HUES64 (cell line): ENCODE results near the gene ETV2.

Source experiments
- H3K27ac ChIP-seq: 2 replicates; pipeline ENCODE4 v1.7.0; 2013; ENCODE audit warnings: low read depth, low read length, inconsistent platforms
- H3K27me3 ChIP-seq: 2 replicates; pipeline ENCODE4 v1.6.1; 2013; ENCODE audit warnings: mild to moderate bottlenecking, low read length; ENCODE audit not compliant: insufficient read depth
- H3K36me3 ChIP-seq: 2 replicates; pipeline ENCODE4 v1.6.1; 2013; ENCODE audit warnings: mild to moderate bottlenecking, low read length; ENCODE audit not compliant: insufficient read depth
- H3K4me1 ChIP-seq: 2 replicates; pipeline ENCODE4 v1.6.1; 2013; ENCODE audit warnings: mild to moderate bottlenecking, low read length, moderate library complexity; ENCODE audit not compliant: insufficient read depth
- H3K4me3 ChIP-seq: 2 replicates; pipeline ENCODE4 v1.5.1; 2013; ENCODE audit warnings: mild to moderate bottlenecking, low read length, moderate library complexity
- H3K9ac ChIP-seq: 2 replicates; pipeline ENCODE4 v1.6.1; 2013; ENCODE audit warnings: mild to moderate bottlenecking, low read depth, low read length
- H3K9me3 ChIP-seq: 2 replicates; pipeline ENCODE4 v1.6.1; 2013; ENCODE audit warnings: low read depth, low read length; ENCODE audit not compliant: insufficient read depth
- WGBS: fragments of 150-250, 120-280 bp; methylation state at CpG from one replicate; pipeline ENCODE4 v1.1.7; 2013; ENCODE audit warnings: missing lambda C conversion rate; 5-methylcytosine and 5-hydroxymethylcytosine counted together

Gene ETV2

DNA sequence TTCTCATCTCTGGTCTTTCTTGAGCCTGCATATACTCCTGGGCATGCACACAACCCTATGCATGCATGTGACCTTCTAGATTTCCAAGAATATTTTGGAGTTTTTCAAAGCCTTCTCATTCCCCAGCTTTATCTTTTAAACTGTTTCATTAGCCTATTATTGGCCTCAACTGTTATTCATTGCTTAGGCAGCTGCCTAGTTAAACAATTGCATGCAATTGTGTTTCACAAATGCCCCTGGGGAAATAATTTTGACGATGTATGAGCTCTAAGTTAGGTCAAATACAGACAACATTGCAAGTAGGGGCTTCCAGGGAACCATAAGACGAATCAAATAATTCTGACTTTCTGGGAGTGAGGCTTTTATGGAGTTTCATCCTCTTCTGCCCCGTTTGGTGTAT is 22.4 kb downstream of the ETV2 start:
- Histone ChIP-seq H3K4me3 (no peak overlapping the region), H3K27me3 (no peaks in the 10 kb centered on the region), H3K9me3 (no peaks in the 10 kb centered on the region), H3K4me1 (no peaks in the 10 kb centered on the region), H3K9ac (no peak overlapping the region), H3K36me3 (peaks cover 2% of the 10 kb centered on the region; the same call in 1 of the 2 replicates), H3K27ac (no peak overlapping the region)
- WGBS: 75% methylated on average over 3 of the region's 3 CpGs

DNA sequence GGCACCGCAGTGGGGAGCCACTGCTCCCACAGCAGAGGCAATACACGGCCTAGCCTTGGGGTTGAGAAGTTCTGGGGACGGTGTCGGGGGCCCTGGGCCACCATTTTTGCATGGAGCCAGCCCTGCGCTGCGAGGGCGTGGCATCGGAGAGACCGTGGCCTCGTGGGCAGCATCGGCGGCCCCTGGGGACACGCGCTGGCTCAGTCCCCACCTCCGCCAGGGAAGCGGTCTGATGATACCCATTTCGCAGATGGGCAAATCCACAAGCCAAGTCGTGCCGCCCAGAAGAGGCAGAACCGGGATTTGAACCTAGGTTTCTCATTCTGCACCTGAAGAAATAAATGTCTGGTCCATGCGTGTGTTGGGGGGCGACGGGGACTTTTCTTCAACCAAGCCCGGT is 23.6 kb downstream of the ETV2 start:
- Histone ChIP-seq H3K27ac (no peak overlapping the region), H3K36me3 (no peaks in the 10 kb centered on the region), H3K4me1 (no peaks in the 10 kb centered on the region), H3K27me3 (no peaks in the 10 kb centered on the region), H3K9ac (no peak overlapping the region), H3K9me3 (no peaks in the 10 kb centered on the region), H3K4me3 (no peak overlapping the region)
- 93% methylated on average over 24 of the region's 24 CpGs for WGBS

DNA sequence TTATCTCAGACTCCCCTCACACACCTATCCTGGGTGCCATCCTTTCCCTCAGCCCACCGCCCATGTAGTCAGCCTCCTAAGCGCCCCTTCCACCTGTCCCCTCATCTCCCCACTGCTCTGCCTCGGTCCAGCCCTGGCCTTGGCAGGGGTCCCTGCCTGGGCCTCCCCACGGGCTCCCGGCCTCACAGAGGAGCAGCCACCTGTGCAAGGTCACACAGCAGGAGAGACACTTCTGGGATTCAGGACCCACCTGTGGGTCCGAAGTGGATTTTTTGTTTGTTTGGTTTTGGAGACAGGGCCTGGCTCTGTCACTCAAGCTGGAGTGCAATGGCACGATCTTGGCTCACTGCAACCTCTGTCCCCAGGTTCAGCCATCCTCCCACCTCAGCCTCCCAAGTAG is 24.1 kb downstream of the ETV2 start:
- H3K36me3 ChIP-seq: no peaks in the 10 kb centered on the region
- H3K4me3 ChIP-seq: no peak overlapping the region
- no peak overlapping the region for H3K9ac ChIP-seq
- 90% methylated on average over 7 of the region's 7 CpGs for WGBS
- no peaks in the 10 kb centered on the region for H3K9me3 ChIP-seq
- no peak overlapping the region for H3K27ac ChIP-seq
- no peaks in the 10 kb centered on the region for H3K27me3 ChIP-seq
- H3K4me1 ChIP-seq: no peaks in the 10 kb centered on the region

DNA sequence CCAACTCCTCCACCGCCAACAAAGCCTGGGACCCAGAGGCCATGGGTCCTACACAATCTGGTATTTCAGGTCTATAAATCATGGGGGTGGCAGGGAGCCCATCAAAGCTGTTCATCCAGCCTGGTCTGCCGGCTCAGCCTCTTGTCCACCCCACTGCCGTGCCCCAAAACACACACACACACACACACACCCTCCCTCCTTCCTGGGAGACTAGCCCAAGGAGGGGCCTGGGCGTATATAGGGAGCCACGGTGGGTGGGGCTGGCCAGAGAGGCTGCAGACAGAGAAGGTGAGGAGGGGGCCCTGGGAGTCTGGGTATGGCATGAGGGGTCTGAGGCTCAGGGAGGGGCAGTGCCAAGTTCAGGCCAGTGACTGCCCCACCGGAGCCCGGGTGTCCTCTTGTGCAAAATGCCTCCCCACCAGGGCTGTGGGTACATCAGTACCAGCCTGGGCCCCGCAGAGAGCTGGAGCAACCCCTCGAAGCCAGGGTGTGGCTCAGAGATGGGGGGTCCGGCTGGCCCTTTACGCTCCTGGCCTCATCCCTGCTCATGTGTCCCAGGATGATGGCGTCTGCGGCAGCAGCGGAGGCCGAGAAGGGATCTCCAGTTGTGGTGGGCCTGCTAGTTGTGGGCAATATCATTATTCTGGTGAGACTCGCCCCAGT is 24.8 kb downstream of the ETV2 start, which contains the start of gene UPK1A:
UPK1A (plus strand) TSS at position 267 of the 663 bp plus-strand sequence; CDS start at position 563, 296 bp downstream.
- Histone ChIP-seq H3K4me1 (no peaks in the 10 kb centered on the region), H3K27ac (no peak within 1 kb of the TSS), H3K27me3 (no peaks in the 10 kb centered on the region), H3K9ac (no peak within 1 kb of the TSS), H3K36me3 (no peaks in the 10 kb centered on the region), H3K9me3 (no peaks in the 10 kb centered on the region), H3K4me3 (no peak within 1 kb of the TSS)
- WGBS: 89% methylated on average over 16 of the region's 16 CpGs

DNA sequence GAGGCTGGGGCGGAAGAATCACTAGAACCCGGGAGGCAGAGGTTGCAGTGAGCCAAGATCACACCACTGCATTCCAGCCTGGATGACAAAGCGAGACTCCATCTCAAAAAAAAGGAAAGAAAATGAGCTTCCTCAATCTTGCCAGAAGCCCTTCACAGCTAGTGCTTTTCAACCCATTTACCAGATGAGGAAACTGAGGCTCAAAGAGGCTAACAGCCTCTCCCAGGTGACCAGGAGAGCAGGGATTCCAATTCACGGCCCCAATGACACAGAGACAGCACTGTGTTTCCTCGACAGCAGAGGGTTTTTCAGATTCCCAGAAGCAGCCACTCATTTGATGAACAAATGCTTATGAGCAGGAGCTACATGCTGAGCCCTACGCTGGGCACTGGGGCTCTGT is 28.0 kb downstream of the ETV2 start:
- Histone ChIP-seq H3K27me3 (peaks cover 9% of the 10 kb centered on the region; the same call in 1 of the 2 replicates), H3K27ac (no peak overlapping the region), H3K36me3 (no peaks in the 10 kb centered on the region), H3K9me3 (no peaks in the 10 kb centered on the region), H3K4me1 (no peaks in the 10 kb centered on the region), H3K4me3 (no peak overlapping the region), H3K9ac (no peak overlapping the region)
- 72% methylated on average over 6 of the region's 6 CpGs for WGBS

DNA sequence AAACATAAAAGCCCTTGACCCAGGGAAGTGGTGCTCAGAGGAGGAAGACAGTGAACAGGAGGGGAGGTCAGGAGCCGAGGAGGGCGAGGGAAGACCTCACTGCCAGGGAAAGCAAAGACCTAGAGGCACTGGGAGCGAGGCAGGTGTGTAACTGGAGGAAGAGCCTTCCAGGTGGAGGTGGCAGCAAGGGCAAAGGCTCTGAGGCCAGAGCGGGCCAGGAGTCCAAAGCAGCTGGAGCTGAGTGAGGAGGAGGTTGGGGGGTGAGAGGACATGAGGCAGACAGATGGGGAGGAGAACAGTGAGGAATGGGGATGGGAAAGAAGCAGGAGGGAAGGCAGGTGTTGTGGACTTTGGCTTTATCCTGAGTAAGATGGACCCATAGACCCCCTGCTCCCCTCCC is 28.4 kb downstream of the ETV2 start:
- H3K9ac ChIP-seq: no peak overlapping the region
- H3K36me3 ChIP-seq: no peaks in the 10 kb centered on the region
- no peak overlapping the region for H3K4me3 ChIP-seq
- no peaks in the 10 kb centered on the region for H3K4me1 ChIP-seq
- H3K9me3 ChIP-seq: no peaks in the 10 kb centered on the region
- WGBS: 68% methylated on average over 4 of the region's 4 CpGs
- H3K27me3 ChIP-seq: peaks cover 9% of the 10 kb centered on the region; the same call in 1 of the 2 replicates
- no peak overlapping the region for H3K27ac ChIP-seq

DNA sequence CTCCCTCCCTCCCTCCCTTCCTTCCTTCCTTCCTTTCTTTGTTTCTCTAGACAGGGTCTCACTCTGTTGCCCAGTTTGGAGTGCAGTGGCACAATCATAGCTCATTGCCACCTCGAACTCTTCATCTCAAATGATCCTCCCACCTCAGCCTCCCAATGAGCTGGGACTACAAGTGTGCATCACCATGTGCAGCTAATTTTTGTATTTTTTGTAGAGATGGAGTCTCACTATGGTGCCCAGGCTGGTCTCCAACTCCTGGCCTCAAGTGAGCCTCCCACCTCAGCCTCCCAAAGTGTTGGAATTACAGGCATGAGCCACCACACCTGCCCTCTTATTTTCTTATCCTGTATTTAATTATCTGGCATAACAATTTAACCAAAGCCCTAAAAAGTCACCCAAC is 29.1 kb downstream of the ETV2 start:
- Histone ChIP-seq H3K9ac (no peak overlapping the region), H3K27ac (no peak overlapping the region), H3K27me3 (peaks cover 9% of the 10 kb centered on the region; the same call in 1 of the 2 replicates), H3K9me3 (no peaks in the 10 kb centered on the region), H3K4me3 (no peak overlapping the region), H3K36me3 (no peaks in the 10 kb centered on the region), H3K4me1 (no peaks in the 10 kb centered on the region)
- WGBS: 82% methylated on average over 1 of the region's 1 CpG

DNA sequence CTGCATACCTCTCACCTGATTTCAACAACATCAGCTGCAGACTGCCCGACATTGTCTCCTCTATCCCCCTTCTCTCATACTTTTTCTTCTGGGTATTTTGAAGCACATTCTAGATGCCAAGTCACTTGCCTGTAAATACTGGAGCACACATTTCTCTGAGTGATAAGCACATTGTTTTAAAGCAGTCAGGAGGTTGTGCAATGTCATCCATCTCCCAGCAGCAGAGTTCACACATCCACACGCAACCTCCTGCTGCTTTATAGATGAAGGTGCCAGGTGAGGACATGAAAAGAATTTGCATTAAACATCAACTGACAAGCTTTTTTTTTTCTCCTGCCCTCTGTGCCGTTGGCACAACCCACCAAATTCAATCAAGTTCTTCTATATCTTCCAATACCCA is 30.3 kb downstream of the ETV2 start:
- no peaks in the 10 kb centered on the region for H3K4me1 ChIP-seq
- WGBS: 81% methylated on average over 3 of the region's 3 CpGs
- H3K9me3 ChIP-seq: no peaks in the 10 kb centered on the region
- H3K4me3 ChIP-seq: no peak overlapping the region
- H3K9ac ChIP-seq: no peak overlapping the region
- H3K27ac ChIP-seq: no peak overlapping the region
- H3K27me3 ChIP-seq: peaks cover 9% of the 10 kb centered on the region; the same call in 1 of the 2 replicates
- no peaks in the 10 kb centered on the region for H3K36me3 ChIP-seq

DNA sequence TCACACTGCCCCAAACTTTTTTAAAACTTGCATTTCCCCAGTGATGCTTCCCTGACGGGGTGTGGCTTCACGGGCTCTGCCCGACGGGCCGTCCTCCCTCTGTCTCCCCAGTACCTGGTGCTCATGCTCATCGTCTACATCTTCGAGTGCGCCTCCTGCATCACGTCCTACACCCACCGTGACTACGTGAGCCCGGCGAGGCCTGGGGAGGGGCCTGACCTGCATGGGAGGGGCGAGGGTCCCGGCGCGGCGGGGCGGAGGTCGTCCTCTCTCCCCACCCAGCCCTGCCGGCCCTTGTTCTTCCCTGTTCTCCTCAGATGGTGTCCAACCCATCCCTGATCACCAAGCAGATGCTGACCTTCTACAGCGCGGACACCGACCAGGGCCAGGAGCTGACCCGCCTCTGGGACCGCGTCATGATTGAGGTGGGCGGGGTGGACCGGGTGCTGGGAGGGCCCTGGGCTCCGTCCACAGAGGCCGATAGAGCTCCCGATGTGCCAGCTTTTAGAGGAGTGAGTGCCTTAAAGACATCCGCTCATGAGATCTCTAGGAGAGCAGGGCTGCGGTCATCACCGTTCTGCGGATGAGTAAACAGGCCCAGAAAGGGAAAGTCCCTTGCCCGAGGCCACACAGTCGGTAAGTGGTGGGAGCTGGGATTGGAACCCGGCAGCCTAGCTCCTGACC is 31.7 kb downstream of the ETV2 start:
- Histone ChIP-seq H3K27ac (no peak overlapping the region), H3K4me1 (no peaks in the 10 kb centered on the region), H3K27me3 (peaks cover 9% of the 10 kb centered on the region; the same call in 1 of the 2 replicates), H3K9me3 (no peaks in the 10 kb centered on the region), H3K36me3 (no peaks in the 10 kb centered on the region), H3K9ac (peak overlapping the region; percentile 48), H3K4me3 (peak overlapping the region; percentile 67)
- WGBS: 3% methylated on average over 39 of the region's 39 CpGs

DNA sequence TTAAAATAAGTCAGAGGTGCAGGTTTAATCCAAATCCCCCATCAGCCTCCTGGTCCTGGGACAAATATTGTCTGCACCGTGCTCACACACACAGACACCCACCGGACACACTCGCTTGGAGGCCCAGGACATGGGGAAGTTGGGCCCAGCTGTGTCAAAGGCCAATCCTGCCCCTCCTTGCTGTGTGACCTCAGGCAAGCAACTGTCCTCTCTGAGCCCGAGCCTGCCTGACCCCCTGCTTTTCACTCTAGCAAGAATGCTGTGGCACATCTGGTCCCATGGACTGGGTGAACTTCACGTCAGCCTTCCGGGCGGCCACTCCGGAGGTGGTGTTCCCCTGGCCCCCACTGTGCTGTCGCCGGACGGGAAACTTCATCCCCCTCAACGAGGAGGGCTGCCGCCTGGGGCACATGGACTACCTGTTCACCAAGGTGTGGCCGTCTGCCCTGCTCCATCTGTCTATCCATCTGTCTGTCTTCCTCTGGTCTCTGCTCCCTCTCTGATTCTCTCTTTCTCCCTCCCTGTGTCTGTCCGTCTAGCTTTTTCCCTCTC is 34.1 kb downstream of the ETV2 start:
- no peak overlapping the region for H3K27ac ChIP-seq
- H3K9ac ChIP-seq: no peak overlapping the region
- no peaks in the 10 kb centered on the region for H3K4me1 ChIP-seq
- H3K27me3 ChIP-seq: peaks cover 9% of the 10 kb centered on the region; the same call in 1 of the 2 replicates
- WGBS: 83% methylated on average over 15 of the region's 15 CpGs
- no peak overlapping the region for H3K4me3 ChIP-seq
- no peaks in the 10 kb centered on the region for H3K36me3 ChIP-seq
- no peaks in the 10 kb centered on the region for H3K9me3 ChIP-seq

DNA sequence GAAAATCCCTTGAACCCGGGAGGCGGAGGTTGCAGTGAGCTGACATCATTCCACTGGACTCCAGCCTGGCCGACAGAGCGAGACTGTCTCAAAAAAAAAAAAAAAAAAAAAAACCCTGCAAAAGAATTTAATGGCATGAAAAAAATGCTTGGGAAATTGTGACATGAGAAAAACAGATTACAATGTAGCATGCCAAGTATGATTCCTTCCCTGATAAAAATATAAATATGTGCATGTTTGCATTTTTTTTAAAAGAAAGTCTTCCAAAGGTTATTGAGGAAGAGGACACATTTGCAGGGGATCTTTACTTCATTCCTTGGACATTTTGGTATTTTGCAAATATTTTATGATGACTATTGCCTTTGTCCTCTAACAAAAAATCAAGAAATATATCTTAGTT is 48.3 kb downstream of the ETV2 start:
- no peaks in the 10 kb centered on the region for H3K36me3 ChIP-seq
- H3K9ac ChIP-seq: no peak overlapping the region
- no peaks in the 10 kb centered on the region for H3K27me3 ChIP-seq
- WGBS: 94% methylated on average over 4 of the region's 4 CpGs
- H3K27ac ChIP-seq: no peak overlapping the region
- H3K9me3 ChIP-seq: no peaks in the 10 kb centered on the region
- H3K4me3 ChIP-seq: no peak overlapping the region
- no peaks in the 10 kb centered on the region for H3K4me1 ChIP-seq
